Measurements from ENCODE around the gene IDH3B. TPM values are rescaled to one million over a fixed set of nuclear protein-coding genes. Genes with fewer than 3 reads are reported as not detected.

IDH3B gene
- total and polyA plus RNA-seq, 9 of the 15 experiments (the other 6 are each of a cell fraction or from before 2014, with no cell fraction given), result 91.7 to 224 (median 155) TPM

- TF ChIP-seq POLR2AphosphoS5 (IDR thresholded peaks at IDR 0.05; ENCODE audit: control insufficient read depth, insufficient read depth, low read depth, low read length) (no peak; the same call in 1 of the 2 replicates), ILF3 (IDR thresholded peaks at IDR 0.05; ENCODE audit: borderline replicate concordance) (no peak), ZBTB7A (IDR thresholded peaks at IDR 0.05; ENCODE audit: borderline replicate concordance, control insufficient read depth, low read depth, low read length) (peak; percentile 39; the same call in 1 of the 2 replicates), E2F6 (IDR thresholded peaks at IDR 0.05; ENCODE audit: borderline replicate concordance in 1 of 2, extremely low read depth in 1 of 2, insufficient read depth in 1 of 2, insufficient read length in 1 of 2, low read depth in 1 of 2, low read length in 1 of 2, poor library complexity in 1 of 2, severe bottlenecking in 1 of 2) (peak; percentile 6 to 34), CEBPZ (IDR thresholded peaks at IDR 0.05; ENCODE audit: borderline replicate concordance, low read depth, low read length) (no peak), SNRNP70 (optimal IDR thresholded peaks at IDR 0.05; ENCODE audit: low read depth, low read length) (peak; percentile 27), EP400 (IDR thresholded peaks at IDR 0.05) (peak; percentile 85), ZNF282 (CRISPR knock-in tag; IDR thresholded peaks at IDR 0.05) (peak; percentile 43; the same call in 1 of the 2 replicates), FOXP4 (CRISPR knock-in tag; IDR thresholded peaks at IDR 0.05; ENCODE audit: borderline replicate concordance) (no peak), TARDBP (IDR thresholded peaks at IDR 0.05) (no peak), MTA1 (IDR thresholded peaks at IDR 0.05; ENCODE audit: borderline replicate concordance) (no peak), MAZ (CRISPR knock-in tag; conservative IDR thresholded peaks at IDR 0.05 in 1 of 2, IDR thresholded peaks at IDR 0.05 in 1 of 2) (peak in 1 of 2 experiments; percentile 40; a peak in 2 of 4 replicates), CBX5 (IDR thresholded peaks at IDR 0.05; ENCODE audit: borderline replicate concordance, low read depth) (no peak), KDM5B (IDR thresholded peaks at IDR 0.05; ENCODE audit: insufficient replicate concordance, low read depth, low read length) (peak; percentile 42)
Observed at GRCh38 chr20:2652724-2653555, 11.1 kb downstream of the IDH3B start (continued).

Measured in K562 (cell line).